Esophagus muscularis mucosa (tissue), 3 donors: ENCODE measurements around the gene ELOA.

Experiments used
- CTCF ChIP-seq, 3 experiments: fragments of 200-600 bp in 2 of 3; fragments of 450-650 bp in 1 of 3; sonication (generic) in 2 of 3; IDR thresholded peaks; one replicate each; pipeline ENCODE4 v1.5.1; 2017 to 2019; ENCODE audit warnings: antibody characterized with exemption in 3 of 3, mild to moderate bottlenecking in 2 of 3, moderate library complexity in 1 of 3
- EP300 ChIP-seq: sonication (generic); formaldehyde crosslinking; IDR thresholded peaks from one replicate; pipeline ENCODE4 v1.6.1; 2017; ENCODE audit warnings: antibody characterized with exemption

- no peak for TF ChIP-seq CTCF (IDR thresholded peaks at IDR 0.05)
- TF ChIP-seq EP300: no peak
Observed at GRCh38 chr1:23801338-23801748, 58.1 kb downstream of the ELOA start.
